SU-DHL-6 (cell line): Measurements from ENCODE around the gene GBA2.
A peak's percentile ranks its signal among the peaks of the same experiment; 100 is the strongest.

ENCODE experiments used
- H2AFZ ChIP-seq: fragments of 200-600 bp; sonication (generic); 2 replicates; pipeline ENCODE4 v1.6.1; 2014; ENCODE audit warnings: low read depth, mild to moderate bottlenecking, moderate library complexity, mixed read lengths, antibody characterized with exemption, low read length; ENCODE audit not compliant: severe bottlenecking
- H3F3A ChIP-seq: fragments of 200-600 bp; shearing (Covaris generic); 2 replicates; pipeline ENCODE4 v1.6.0; 2016; ENCODE audit warnings: antibody characterized with exemption, mild to moderate bottlenecking; ENCODE audit not compliant: insufficient read depth
- H3K27ac ChIP-seq: fragments of 200-600 bp; sonication (generic); 2 replicates; pipeline ENCODE4 v1.5.1; 2016; ENCODE audit warnings: low read depth, mild to moderate bottlenecking, low read length, moderate library complexity, mixed read lengths
- H3K27me3 ChIP-seq: fragments of 200-600 bp; sonication (generic), shearing (Covaris generic); 2 replicates; pipeline ENCODE4 v1.6.0; 2014; ENCODE audit warnings: mild to moderate bottlenecking, low read length
- H3K36me3 ChIP-seq: fragments of 200-600 bp; sonication (generic); 2 replicates; pipeline ENCODE4 v1.6.1; 2014; ENCODE audit warnings: mild to moderate bottlenecking, low read length, mixed read lengths
- H3K4me2 ChIP-seq: fragments of 300-600, 200-600 bp; shearing (Covaris generic), sonication (generic); 2 replicates; pipeline ENCODE4 v1.6.0; 2014; ENCODE audit warnings: low read length, low read depth, mild to moderate bottlenecking; ENCODE audit not compliant: poor library complexity, severe bottlenecking
- H3K4me3 ChIP-seq: fragments of 200-600 bp; sonication (generic); 2 replicates; pipeline ENCODE4 v1.5.1; 2014; ENCODE audit warnings: antibody characterized with exemption, low read length, mild to moderate bottlenecking, mixed read lengths; ENCODE audit not compliant: insufficient read depth, poor library complexity, severe bottlenecking
- H3K79me2 ChIP-seq: fragments of 200-600 bp; sonication (generic); 2 replicates; pipeline ENCODE4 v1.6.1; 2014; ENCODE audit warnings: mild to moderate bottlenecking, low read length, moderate library complexity; ENCODE audit not compliant: insufficient read depth
- H3K9ac ChIP-seq: fragments of 200-600 bp; sonication (generic); 2 replicates; pipeline ENCODE4 v1.7.0; 2014; ENCODE audit warnings: mild to moderate bottlenecking, low read length
- H3K9me2 ChIP-seq: fragments of 200-600 bp; sonication (generic); replicated peaks from 2 replicates; pipeline ENCODE4 v1.6.1; 2014; ENCODE audit warnings: low read length; ENCODE audit not compliant: insufficient read depth
- H3K9me3 ChIP-seq: fragments of 200-600 bp; sonication (generic); 2 replicates; pipeline ENCODE4 v1.6.1; 2014; ENCODE audit warnings: low read length, mixed read lengths; ENCODE audit not compliant: insufficient read depth
- H4K20me1 ChIP-seq: fragments of 200-600 bp; sonication (generic); 2 replicates; pipeline ENCODE4 v1.6.1; 2014; ENCODE audit warnings: low read depth, mild to moderate bottlenecking, antibody characterized with exemption, low read length, moderate library complexity, mixed read lengths
- EZH2phosphoT487 ChIP-seq: fragments of 200-600 bp; sonication (generic), shearing (Covaris generic); conservative IDR thresholded peaks from 2 replicates; pipeline ENCODE4 v1.6.1; 2018; ENCODE audit warnings: mild to moderate bottlenecking, antibody characterized with exemption, low read length, moderate library complexity, mixed read lengths
- TF ChIP-seq, protein P1 (sequence below): fragments of 200-600 bp; sonication (generic); IDR thresholded peaks from one replicate; pipeline ENCODE4 v1.5.1; 2017; ENCODE audit warnings: antibody characterized with exemption, mild to moderate bottlenecking, low read length, moderate library complexity; ENCODE audit not compliant: insufficient read depth, poor library complexity, severe bottlenecking

GBA2 gene

DNA sequence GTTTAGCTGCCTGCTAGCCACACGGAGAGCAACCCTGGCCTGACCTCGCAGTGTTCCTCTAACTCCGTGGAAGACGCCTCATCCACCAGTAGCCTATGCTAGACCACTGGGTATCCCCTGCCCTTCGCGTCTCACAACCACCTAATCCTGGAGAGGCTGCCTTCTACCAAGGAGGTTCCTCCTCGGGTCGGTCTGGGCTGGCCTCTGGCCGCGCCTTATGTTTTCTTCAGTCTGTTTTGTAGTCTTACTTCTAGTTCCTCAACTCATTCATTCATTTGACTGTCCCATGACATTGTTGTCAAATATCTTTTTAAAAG lies 57.7 kb downstream of the GBA2 start:
- Histone ChIP-seq H3K4me2 (no peak overlapping the region), H3K9me2 (no peaks in the 10 kb centered on the region), H3K36me3 (no peaks in the 10 kb centered on the region), H4K20me1 (no peaks in the 10 kb centered on the region), H3K27ac (no peak overlapping the region), H2AFZ (no peak overlapping the region), H3F3A (no peaks in the 10 kb centered on the region), H3K79me2 (no peaks in the 10 kb centered on the region), H3K9me3 (no peaks in the 10 kb centered on the region), H3K27me3 (no peaks in the 10 kb centered on the region), H3K4me3 (no peak overlapping the region), H3K9ac (no peak overlapping the region)
- TF ChIP-seq, protein P1, sequence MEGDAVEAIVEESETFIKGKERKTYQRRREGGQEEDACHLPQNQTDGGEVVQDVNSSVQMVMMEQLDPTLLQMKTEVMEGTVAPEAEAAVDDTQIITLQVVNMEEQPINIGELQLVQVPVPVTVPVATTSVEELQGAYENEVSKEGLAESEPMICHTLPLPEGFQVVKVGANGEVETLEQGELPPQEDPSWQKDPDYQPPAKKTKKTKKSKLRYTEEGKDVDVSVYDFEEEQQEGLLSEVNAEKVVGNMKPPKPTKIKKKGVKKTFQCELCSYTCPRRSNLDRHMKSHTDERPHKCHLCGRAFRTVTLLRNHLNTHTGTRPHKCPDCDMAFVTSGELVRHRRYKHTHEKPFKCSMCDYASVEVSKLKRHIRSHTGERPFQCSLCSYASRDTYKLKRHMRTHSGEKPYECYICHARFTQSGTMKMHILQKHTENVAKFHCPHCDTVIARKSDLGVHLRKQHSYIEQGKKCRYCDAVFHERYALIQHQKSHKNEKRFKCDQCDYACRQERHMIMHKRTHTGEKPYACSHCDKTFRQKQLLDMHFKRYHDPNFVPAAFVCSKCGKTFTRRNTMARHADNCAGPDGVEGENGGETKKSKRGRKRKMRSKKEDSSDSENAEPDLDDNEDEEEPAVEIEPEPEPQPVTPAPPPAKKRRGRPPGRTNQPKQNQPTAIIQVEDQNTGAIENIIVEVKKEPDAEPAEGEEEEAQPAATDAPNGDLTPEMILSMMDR: no peak
- TF ChIP-seq EZH2phosphoT487: no peak

DNA sequence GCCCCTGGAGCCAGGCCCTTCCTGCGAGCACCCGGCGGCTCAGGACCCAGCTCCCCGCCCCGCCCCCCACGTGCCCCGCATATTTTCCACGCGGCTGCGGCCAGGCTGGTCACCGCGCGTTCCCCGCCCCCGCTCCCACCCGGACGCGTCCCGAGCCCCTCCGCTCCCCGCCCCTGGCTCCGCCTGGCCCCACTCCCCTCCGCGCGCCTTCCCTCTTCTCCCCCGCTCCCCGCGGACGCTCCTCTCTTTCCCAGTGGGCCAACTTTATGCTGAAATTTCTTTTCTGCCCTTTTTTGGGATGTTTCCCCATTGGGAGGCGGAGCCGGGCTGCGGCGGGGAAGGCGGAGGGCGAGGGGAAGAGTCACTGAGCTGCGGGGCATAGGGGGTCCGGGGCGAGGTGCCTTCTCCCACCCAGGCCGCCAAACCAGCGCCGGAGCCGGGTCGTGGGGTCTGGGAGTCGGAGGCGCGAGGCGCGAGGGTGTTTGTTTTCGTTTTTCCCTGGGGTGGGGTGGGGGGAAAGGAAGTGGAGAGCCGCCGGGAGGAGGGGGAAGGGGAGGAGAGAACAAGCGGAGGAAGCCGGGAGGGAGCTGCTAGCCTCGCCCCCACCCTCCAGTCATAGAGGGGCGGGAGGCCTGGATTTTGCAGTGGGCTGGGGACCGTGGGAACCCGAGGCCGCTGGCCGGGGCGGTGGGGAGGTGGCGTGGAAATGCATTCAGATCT lies 58.3 kb downstream of the GBA2 start:
- Histone ChIP-seq H3F3A (no peaks in the 10 kb centered on the region), H3K9me2 (no peaks in the 10 kb centered on the region), H2AFZ (peak overlapping the region; percentile 60), H4K20me1 (no peaks in the 10 kb centered on the region), H3K36me3 (no peaks in the 10 kb centered on the region), H3K27me3 (no peaks in the 10 kb centered on the region), H3K4me3 (peak overlapping the region; percentile 16), H3K27ac (no peak overlapping the region), H3K79me2 (no peaks in the 10 kb centered on the region), H3K9me3 (no peaks in the 10 kb centered on the region), H3K4me2 (peak overlapping the region; percentile 38), H3K9ac (peak overlapping the region; percentile 18; the same call in 1 of the 2 replicates)
- TF ChIP-seq EZH2phosphoT487: no peak
- TF ChIP-seq, protein P1: no peak

DNA sequence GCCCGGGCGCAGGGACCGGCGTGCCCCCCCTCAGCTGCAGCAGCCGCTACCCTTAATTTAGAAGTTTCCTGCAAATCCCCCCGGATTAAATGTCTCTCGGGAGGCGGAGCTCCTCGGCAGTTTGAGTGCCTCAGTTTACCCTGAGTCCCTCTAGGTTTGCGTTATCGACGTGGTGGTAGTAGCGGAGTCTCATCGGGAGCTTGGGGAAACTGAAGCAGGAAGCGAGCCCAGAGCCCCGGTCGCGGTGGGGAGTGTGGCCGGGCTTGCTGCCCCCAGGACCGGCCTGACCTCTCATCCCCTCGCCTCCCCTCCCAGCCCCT lies 58.8 kb downstream of the GBA2 start:
- TF ChIP-seq EZH2phosphoT487: no peak
- TF ChIP-seq, protein P1: no peak
- no peaks in the 10 kb centered on the region for H3K9me2 ChIP-seq
- H3K36me3 ChIP-seq: no peaks in the 10 kb centered on the region
- H2AFZ ChIP-seq: no peak overlapping the region
- no peaks in the 10 kb centered on the region for H4K20me1 ChIP-seq
- H3K79me2 ChIP-seq: no peaks in the 10 kb centered on the region
- peak overlapping the region; percentile 38 for H3K4me2 ChIP-seq
- no peaks in the 10 kb centered on the region for H3K9me3 ChIP-seq
- no peak overlapping the region for H3K27ac ChIP-seq
- H3K4me3 ChIP-seq: peak overlapping the region; percentile 16
- no peaks in the 10 kb centered on the region for H3F3A ChIP-seq
- H3K9ac ChIP-seq: peak overlapping the region; percentile 18; the same call in 1 of the 2 replicates
- no peaks in the 10 kb centered on the region for H3K27me3 ChIP-seq
